Activated naive CD4-positive, alpha-beta T cell treated with anti-CD3 and anti-CD28 coated beads for 36 hours (primary cell): ENCODE measurements around the gene WNT3. TPM values are rescaled to one million over a fixed set of nuclear protein-coding genes. Genes with fewer than 3 reads are reported as not detected.

Source experiments
- CTCF ChIA-PET: fragments of 350-600 bp; sonication (Branson Sonifier 250); formaldehyde crosslinking; loops from one replicate; lab custom pipeline; 2021; ENCODE audit warnings: antibody characterized with exemption; lab: Charles Lee
- DNase-seq: peaks from one replicate; pipeline ENCODE4 v3.0.0-alpha.2; 2020
- H3K27ac Mint-ChIP-seq: one replicate; pipeline ENCODE4 v1.8.0; 2021; ENCODE audit warnings: mild to moderate bottlenecking, mixed read lengths
- H3K27me3 Mint-ChIP-seq: one replicate; pipeline ENCODE4 v1.8.0; 2021; ENCODE audit warnings: low read depth, mixed read lengths
- H3K36me3 Mint-ChIP-seq: one replicate; pipeline ENCODE4 v1.8.0; 2021; ENCODE audit warnings: low read depth, mixed read lengths
- H3K4me1 Mint-ChIP-seq: one replicate; pipeline ENCODE4 v1.8.0; 2021; ENCODE audit warnings: low read depth, mixed read lengths
- H3K4me3 Mint-ChIP-seq: one replicate; pipeline ENCODE4 v1.8.0; 2021; ENCODE audit warnings: mild to moderate bottlenecking, moderate library complexity, mixed read lengths
- H3K9me3 Mint-ChIP-seq: one replicate; pipeline ENCODE4 v1.8.0; 2021; ENCODE audit warnings: mixed read lengths
- intact Hi-C: fragments of 100-400 bp; cut with micrococcal nuclease; formaldehyde crosslinking; loops from one replicate; pipeline ENCODE4 v1.15.1; 2023
- total RNA-seq, 2 experiments: library from RNA; stranded (reverse); gene quantifications; one replicate each; pipeline ENCODE4 v1.2.3, GENCODE V29; 2021

The WNT3 gene
- total RNA-seq = not detected

GRCh38 chr17:46818316-46818928 lies at the start of gene WNT3:
WNT3 (minus strand) TSS chr17:46818692; CDS start chr17:46818597, 95 bp downstream.
- Mint-ChIP-seq H3K27ac (no peak within 1 kb of the TSS), H3K4me3 (peak within 1 kb of the TSS; percentile 67), H3K36me3 (no peaks in the 10 kb centered on the region), H3K9me3 (no peaks in the 10 kb centered on the region), H3K4me1 (peaks cover 14% of the 10 kb centered on the region), H3K27me3 (peaks cover 67% of the 10 kb centered on the region)
- CTCF ChIA-PET = no interaction called here
- intact Hi-C loops = no loop called here
- DNase-seq = peak; percentile 78

GRCh38 chr17:46866747-46867146 lies 48.3 kb upstream of the WNT3 start:
- DNase-seq = no peak
- no peaks in the 10 kb centered on the region for H3K36me3 Mint-ChIP-seq
- intact Hi-C loops = no loop called here
- CTCF ChIA-PET = interaction anchor here (0.6 to 1.7 kb wide), 3 partner anchors 9 to 137 kb away, joined by 5 to 6 read pairs (median 6); no protein-coding TSS in a partner anchor
- no peak overlapping the region for H3K27ac Mint-ChIP-seq
- H3K27me3 Mint-ChIP-seq = peaks cover 12% of the 10 kb centered on the region
- no peaks in the 10 kb centered on the region for H3K9me3 Mint-ChIP-seq
- H3K4me3 Mint-ChIP-seq = no peak overlapping the region
- H3K4me1 Mint-ChIP-seq = no peaks in the 10 kb centered on the region

GRCh38 chr17:46866325-46866724 lies 47.8 kb upstream of the WNT3 start:
- intact Hi-C loops = no loop called here
- Mint-ChIP-seq H3K27ac (no peak overlapping the region), H3K4me3 (no peak overlapping the region), H3K9me3 (no peaks in the 10 kb centered on the region), H3K36me3 (no peaks in the 10 kb centered on the region), H3K27me3 (peaks cover 12% of the 10 kb centered on the region), H3K4me1 (no peaks in the 10 kb centered on the region)
- no peak for DNase-seq
- CTCF ChIA-PET = interaction anchor here (1.7 kb wide), 1 partner anchor 24 kb away, joined by 6 read pairs; no protein-coding TSS in a partner anchor

GRCh38 chr17:46865100-46865499 lies 46.6 kb upstream of the WNT3 start:
- CTCF ChIA-PET = no interaction called here
- H3K9me3 Mint-ChIP-seq = no peaks in the 10 kb centered on the region
- H3K27ac Mint-ChIP-seq = no peak overlapping the region
- H3K4me3 Mint-ChIP-seq = no peak overlapping the region
- H3K27me3 Mint-ChIP-seq = peaks cover 15% of the 10 kb centered on the region
- H3K4me1 Mint-ChIP-seq = no peaks in the 10 kb centered on the region
- no peak for DNase-seq
- intact Hi-C loops = no loop called here
- no peaks in the 10 kb centered on the region for H3K36me3 Mint-ChIP-seq

GRCh38 chr17:46863383-46864121 lies 45.1 kb upstream of the WNT3 start:
- Mint-ChIP-seq H3K27ac (no peak overlapping the region), H3K36me3 (no peaks in the 10 kb centered on the region), H3K27me3 (peaks cover 15% of the 10 kb centered on the region), H3K4me3 (no peak overlapping the region), H3K9me3 (no peaks in the 10 kb centered on the region), H3K4me1 (no peaks in the 10 kb centered on the region)
- no peak for DNase-seq
- intact Hi-C loops = no loop called here
- CTCF ChIA-PET = no interaction called here

- no peak for DNase-seq
- peaks cover 16% of the 10 kb centered on the region for H3K27me3 Mint-ChIP-seq
- H3K4me1 Mint-ChIP-seq = no peaks in the 10 kb centered on the region
- no peak overlapping the region for H3K27ac Mint-ChIP-seq
- no peaks in the 10 kb centered on the region for H3K36me3 Mint-ChIP-seq
- intact Hi-C loops = no loop called here
- CTCF ChIA-PET = no interaction called here
- H3K4me3 Mint-ChIP-seq = no peak overlapping the region
- H3K9me3 Mint-ChIP-seq = no peaks in the 10 kb centered on the region
These were observed 44.5 kb upstream of the WNT3 start for GRCh38 chr17:46862949-46863348.

GRCh38 chr17:46859996-46860395 lies 41.5 kb upstream of the WNT3 start:
- intact Hi-C loops = no loop called here
- Mint-ChIP-seq H3K27ac (no peak overlapping the region), H3K27me3 (peaks cover 17% of the 10 kb centered on the region), H3K4me1 (no peaks in the 10 kb centered on the region), H3K36me3 (no peaks in the 10 kb centered on the region), H3K4me3 (no peak overlapping the region), H3K9me3 (no peaks in the 10 kb centered on the region)
- no peak for DNase-seq
- CTCF ChIA-PET = interaction anchor here (1.3 kb wide), 1 partner anchor 18 kb away, joined by 6 read pairs; no protein-coding TSS in a partner anchor

GRCh38 chr17:46857600-46857999 lies 39.1 kb upstream of the WNT3 start:
- intact Hi-C loops = no loop called here
- peaks cover 25% of the 10 kb centered on the region for H3K27me3 Mint-ChIP-seq
- CTCF ChIA-PET = interaction anchor here (1.1 kb wide), 1 partner anchor 16 kb away, joined by 6 read pairs; no protein-coding TSS in a partner anchor
- H3K27ac Mint-ChIP-seq = no peak overlapping the region
- H3K4me3 Mint-ChIP-seq = no peak overlapping the region
- no peak for DNase-seq
- no peaks in the 10 kb centered on the region for H3K36me3 Mint-ChIP-seq
- no peaks in the 10 kb centered on the region for H3K4me1 Mint-ChIP-seq
- no peaks in the 10 kb centered on the region for H3K9me3 Mint-ChIP-seq

GRCh38 chr17:46854948-46855347 lies 36.5 kb upstream of the WNT3 start:
- Mint-ChIP-seq H3K27me3 (peaks cover 44% of the 10 kb centered on the region), H3K27ac (no peak overlapping the region), H3K36me3 (no peaks in the 10 kb centered on the region), H3K4me1 (peaks cover 6% of the 10 kb centered on the region), H3K4me3 (no peak overlapping the region), H3K9me3 (no peaks in the 10 kb centered on the region)
- CTCF ChIA-PET = interaction anchor here (1.0 kb wide), 1 partner anchor 12 kb away, joined by 5 read pairs; no protein-coding TSS in a partner anchor
- intact Hi-C loops = no loop called here
- DNase-seq = no peak

- H3K36me3 Mint-ChIP-seq = no peaks in the 10 kb centered on the region
- intact Hi-C loops = no loop called here
- H3K4me1 Mint-ChIP-seq = peaks cover 6% of the 10 kb centered on the region
- peaks cover 47% of the 10 kb centered on the region for H3K27me3 Mint-ChIP-seq
- H3K27ac Mint-ChIP-seq = no peak overlapping the region
- CTCF ChIA-PET = interaction anchor here (0.5 to 1.0 kb wide), 4 partner anchors 11 to 696 kb away, joined by 3 to 6 read pairs (median 4); no protein-coding TSS in a partner anchor
- H3K4me3 Mint-ChIP-seq = no peak overlapping the region
- no peaks in the 10 kb centered on the region for H3K9me3 Mint-ChIP-seq
- DNase-seq = no peak
These were observed 36.0 kb upstream of the WNT3 start for GRCh38 chr17:46854515-46854914.

- peaks cover 6% of the 10 kb centered on the region for H3K4me1 Mint-ChIP-seq
- intact Hi-C loops = no loop called here
- H3K27me3 Mint-ChIP-seq = peaks cover 51% of the 10 kb centered on the region
- H3K36me3 Mint-ChIP-seq = no peaks in the 10 kb centered on the region
- no peak overlapping the region for H3K4me3 Mint-ChIP-seq
- H3K27ac Mint-ChIP-seq = no peak overlapping the region
- CTCF ChIA-PET = interaction anchor here (0.5 to 1.9 kb wide), 5 partner anchors 11 to 696 kb away, joined by 3 to 7 read pairs (median 3); no protein-coding TSS in a partner anchor
- no peak for DNase-seq
- H3K9me3 Mint-ChIP-seq = no peaks in the 10 kb centered on the region
These were observed 35.5 kb upstream of the WNT3 start for GRCh38 chr17:46853896-46854444.

- CTCF ChIA-PET = no interaction called here
- Mint-ChIP-seq H3K36me3 (no peaks in the 10 kb centered on the region), H3K9me3 (no peaks in the 10 kb centered on the region), H3K27me3 (peaks cover 60% of the 10 kb centered on the region), H3K4me3 (peak within 1 kb of the TSS; percentile 59), H3K4me1 (peaks cover 6% of the 10 kb centered on the region), H3K27ac (no peak within 1 kb of the TSS)
- intact Hi-C loops = no loop called here
- peak; percentile 27 for DNase-seq
These were observed 32.7 kb upstream of the WNT3 start, which contains the start of gene WNT9B for GRCh38 chr17:46851029-46851741. WNT9B (plus strand) TSS chr17:46851583; CDS start chr17:46851639, 56 bp downstream.
